NCI-H1930 (cell line): Measurements from ENCODE around the gene LIG4.
"Not testable (repeated sequence)": the region's sequence is repeated elsewhere in the genome, so short reads cannot be mapped to it uniquely, and the experiment has no call there.

Source experiments
- DNase-seq, 2 experiments: peaks; one replicate each; lab custom pipeline; 2025; lab: John Stamatoyannopoulos, UW

The LIG4 gene

DNA sequence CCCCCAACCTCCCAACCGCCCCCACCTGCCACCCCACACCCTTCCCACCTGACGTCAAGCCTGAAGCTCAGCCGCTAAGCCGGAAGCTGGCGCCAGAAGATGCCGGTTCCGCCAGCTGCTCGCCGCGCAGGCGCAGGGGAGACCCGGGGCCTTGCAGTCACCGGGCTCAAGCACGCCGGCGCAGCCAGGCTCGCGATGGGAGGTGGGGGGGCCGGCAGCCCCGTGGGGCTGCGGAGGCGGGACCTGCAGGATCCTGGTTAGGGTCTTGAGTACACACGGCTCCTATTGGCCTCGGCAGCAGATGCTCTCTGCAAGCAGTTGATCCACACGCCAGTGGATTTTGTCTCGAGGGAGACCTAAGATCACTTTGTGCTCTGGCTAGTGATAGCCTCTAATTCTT, at the start of gene LIG4:
LIG4 (minus strand) TSS at position 101 of the 400 bp plus-strand sequence. CDS start 4,268 bp downstream, outside the sequence.
- DNase-seq, result peak; percentile 98 to 99

DNA sequence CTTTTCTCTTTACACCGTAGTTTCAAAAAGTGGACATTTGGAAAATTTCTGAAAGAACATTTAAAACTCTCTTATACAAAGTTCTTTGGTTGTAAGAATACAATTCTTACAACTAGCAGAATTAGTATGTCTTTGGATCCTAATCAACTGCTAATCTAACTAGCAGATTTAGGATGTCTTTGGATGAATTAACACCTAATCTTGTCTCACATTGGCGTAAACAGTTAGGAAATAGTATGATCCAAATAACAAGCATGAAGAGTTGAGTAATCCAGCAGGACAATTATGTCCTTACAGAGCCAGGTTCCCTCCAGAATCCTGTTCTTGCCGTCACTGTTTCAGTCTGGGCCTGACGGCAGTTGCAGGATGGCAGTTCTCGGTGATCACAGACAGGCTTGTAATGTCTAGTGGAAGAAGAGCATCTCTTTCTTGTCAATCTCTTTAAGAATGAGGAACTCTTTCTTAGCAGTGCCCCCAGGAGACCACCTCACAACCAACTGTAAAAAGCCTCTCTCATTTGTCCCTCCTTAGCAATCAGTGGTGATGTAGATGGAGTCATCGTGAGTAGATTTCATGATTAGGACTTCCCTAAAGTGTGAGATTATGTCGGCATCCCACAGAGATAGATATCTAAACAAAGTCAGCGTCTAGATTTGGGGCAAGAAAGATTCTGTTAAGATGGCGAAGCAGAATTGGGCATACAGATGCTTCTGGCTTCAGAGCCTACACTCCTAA, 48.5 kb upstream of the LIG4 start:
- DNase-seq, result no peak

DNA sequence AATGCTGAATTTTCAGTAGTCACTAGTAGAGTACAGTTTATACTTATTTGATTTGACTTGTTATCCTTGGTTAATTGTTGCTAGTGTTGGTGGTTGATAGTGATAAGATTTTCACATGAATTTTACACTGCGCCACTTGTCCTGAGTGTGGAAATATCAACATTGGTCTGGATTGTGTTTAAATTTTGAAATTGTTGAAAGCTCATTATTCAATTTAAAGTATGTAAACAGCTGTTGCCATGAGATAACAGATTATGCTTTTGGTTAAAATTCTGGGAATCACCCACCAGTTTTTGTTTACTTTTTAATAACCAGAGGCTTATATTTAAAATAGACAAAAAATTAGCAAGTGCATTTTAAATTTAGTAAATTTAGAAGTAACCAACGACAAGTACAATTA, 41.9 kb upstream of the LIG4 start:
- DNase-seq, result peak in 1 of 2 experiments; percentile 67

DNA sequence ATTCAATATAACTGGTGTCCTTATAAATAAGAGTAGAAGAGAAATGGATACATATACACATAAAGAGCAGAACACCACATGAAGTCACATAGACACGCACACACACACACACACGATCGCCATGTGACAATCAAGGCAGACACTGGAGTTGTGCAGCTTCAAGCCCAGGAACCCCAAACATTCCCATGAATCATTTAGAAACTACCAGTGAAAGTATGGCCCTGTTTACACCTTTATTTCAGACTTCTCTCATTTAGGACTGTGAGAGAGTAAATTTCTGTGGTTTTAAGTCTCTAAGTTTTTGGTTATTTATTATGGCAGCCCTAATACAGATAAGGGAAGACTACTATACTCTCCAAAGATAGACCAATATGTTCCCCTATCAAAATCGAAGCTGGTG, 33.8 kb upstream of the LIG4 start:
- no peak for DNase-seq

DNA sequence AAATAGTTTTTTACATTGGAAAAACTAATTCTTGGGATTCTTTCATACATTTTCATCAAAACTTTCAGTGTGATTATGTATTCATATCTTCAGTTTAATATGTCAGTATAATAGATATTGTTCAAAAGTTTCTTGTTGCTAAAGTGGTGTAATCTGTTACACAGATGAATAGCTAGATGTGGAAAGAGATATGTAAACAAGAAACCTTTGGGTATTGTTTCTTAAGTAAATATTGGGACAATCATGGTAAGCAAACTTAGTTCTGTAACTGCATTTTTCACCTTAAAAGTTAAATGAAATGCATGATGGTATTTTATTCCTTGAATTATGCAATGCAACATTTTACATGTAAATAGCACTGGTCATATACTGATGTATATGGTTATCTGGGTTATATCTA, 15.0 kb upstream of the LIG4 start:
- DNase-seq, result no peak

DNA sequence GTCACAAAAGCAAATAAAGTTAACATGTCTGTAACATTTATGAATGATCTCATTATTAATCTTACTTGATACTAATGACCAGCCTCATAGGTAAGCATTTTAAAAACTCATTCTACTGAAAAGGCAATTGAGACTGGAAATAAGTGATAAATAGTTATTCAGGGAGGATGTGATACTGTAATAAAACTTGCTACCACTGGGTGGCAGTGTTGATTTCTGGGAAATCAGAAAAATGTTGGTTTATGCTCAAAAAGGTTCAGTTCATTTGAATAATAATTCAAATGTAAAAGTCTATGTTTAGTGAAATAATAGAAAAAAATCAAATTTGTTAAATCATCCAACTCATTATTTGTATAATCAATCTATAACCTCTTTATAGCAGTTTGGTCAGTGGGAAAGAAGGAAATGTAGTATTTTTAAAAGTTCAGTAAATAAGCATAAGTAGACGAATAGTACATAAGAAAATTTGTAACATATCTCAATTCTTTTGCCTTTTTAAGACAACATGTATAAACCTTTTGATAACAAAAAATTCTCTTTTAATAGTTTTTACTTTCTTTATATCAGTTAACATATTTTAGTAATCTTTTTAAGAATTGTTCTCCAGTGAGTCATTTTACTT, 12.4 kb upstream of the LIG4 start:
- peak; percentile 21 to 42 for DNase-seq

DNA sequence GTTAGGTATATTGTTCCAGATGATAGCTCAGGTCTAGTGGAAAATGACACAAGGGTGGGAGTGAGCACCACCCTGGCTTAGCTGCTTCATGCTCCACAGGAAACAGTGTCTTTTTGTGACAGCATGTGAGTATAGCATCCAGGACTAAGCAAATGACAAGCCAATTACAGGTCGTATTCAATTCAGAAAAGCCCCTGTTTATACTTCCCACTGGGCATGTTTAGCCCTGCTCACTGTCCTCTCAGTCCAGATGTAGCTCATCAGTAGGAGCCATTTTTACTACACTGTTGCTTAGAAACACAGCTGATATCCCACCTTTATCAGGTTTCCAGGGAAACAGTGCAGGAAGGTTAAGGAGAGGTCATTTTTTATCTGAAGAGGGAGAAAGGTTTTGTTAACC, 10.8 kb upstream of the LIG4 start:
- peak; percentile 95 to 99 for DNase-seq

DNA sequence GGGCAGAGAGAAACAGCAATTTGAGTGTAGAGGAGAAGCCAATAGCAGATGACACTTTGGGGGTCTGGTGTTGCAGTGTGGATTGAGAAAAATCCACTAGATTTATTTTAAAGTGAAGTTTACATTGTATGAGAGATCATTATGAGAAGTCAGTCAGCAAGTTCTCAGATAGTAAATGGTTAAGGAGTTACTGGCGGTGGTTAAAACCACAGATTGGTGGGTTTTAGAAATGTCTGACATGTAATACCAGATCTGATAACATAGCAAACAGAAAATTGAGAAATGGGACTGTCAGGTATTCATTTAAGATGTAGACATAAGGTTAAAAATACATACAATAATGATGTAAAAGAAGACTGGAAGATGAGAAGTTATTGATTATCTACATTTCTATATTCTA, 10.1 kb upstream of the LIG4 start:
- DNase-seq, result peak in 1 of 2 experiments; percentile 49

DNA sequence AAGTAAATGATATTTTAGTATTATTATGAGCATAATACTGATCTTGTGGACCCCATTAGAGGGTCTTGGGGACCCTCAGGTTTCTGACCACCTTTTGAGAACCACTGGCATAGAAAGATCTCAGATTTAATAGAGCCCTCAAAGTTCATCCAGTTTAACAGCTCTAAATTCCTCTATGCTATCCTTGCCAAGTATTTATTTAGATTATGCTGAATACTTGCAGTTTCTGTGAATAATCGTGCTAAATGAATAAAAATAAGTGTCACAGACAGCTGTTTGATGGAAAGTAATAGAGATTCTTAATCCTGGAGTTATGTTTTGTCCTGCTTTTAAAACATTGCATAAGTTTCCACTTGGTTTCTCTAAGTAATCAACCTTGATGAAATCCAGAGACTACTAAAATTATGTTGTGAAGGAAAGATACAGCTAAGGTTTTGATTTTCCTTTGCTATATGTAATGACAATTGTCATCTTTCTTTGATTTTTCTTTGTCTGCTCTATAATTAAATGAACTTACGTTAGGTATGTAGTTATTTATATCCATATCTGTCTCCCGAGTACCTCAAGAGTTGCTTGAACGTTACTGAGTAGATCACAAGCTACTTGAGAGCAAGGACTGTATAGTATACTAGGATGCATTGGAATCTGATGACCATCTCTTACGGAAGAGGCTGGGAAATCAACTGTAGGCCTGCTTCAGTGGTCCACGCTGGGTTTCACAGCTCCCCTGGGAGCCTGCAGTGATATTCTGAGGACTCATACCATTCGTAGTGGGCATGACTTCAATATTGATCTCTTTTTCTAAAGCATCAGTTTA, 8.6 kb upstream of the LIG4 start:
- no peak for DNase-seq

DNA sequence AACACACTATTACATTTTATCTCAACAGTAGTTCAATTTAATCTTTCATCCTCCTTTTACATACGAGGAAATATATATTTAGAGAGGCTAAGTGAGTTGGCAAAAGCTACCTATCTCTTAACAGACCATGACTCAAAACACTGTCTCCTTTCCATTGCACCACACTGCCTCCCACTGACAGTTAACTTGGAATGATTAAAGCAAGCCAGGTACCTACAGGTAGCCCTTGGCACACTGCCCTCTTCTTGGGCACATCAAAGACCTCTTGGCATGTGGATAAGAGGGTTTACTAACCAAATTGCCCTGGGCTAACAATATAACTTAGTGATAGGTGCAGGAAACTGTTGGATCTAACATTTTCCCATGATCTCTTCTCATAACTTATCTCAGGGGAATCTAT, 4.7 kb upstream of the LIG4 start:
- DNase-seq, result peak in 1 of 2 experiments; percentile 51

DNA sequence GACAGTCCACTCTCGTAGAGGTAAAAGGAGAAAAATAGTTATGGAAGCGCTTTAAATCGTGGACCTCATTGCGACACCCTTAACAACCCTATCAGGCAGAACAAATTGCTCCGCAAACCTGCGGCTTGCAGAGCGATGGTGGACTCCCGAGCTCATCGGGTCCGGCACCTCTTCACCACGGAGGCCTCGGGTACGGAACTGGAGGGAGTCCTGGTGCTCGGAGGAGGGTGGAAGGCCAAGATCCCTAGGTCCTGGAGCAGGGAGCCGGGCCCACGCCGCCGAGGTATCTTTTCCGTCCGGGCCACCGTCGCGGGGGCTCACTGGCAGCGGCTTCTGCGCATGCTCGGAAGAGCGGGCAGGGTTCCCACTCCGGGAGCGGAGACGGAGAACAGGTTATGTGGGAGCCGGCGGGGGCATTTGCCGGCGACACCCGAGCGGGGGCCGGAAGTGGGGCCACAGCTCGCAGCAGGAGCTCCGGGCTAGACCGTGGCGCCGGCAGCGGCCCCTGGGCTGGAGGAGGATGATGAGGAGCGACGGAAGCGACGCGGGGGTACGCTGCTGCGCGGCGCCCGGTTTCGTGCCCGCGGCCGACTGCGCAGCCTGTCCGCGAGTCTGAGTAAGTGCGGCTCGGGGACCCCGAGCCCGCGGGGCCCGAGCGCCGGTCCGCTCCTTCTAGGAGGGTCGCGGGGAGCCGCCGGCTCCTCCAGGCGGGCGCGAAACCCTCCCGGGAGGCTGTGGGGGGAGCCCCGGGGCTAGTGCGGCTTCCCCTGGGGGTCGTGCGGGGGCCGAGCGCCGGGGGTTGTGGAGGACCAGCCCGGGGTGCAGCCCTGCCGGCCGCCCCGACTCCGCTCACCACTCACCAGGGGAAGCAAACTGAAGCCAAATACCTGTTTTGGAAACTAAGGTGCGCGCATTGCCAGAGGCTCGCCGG, 3.0 kb upstream of the LIG4 start, which contains the start of gene ABHD13:
ABHD13 (plus strand) TSS at position 349 of the 931 bp plus-strand sequence. CDS start 10,827 bp downstream, outside the sequence.
- peak; percentile 97 for DNase-seq

DNA sequence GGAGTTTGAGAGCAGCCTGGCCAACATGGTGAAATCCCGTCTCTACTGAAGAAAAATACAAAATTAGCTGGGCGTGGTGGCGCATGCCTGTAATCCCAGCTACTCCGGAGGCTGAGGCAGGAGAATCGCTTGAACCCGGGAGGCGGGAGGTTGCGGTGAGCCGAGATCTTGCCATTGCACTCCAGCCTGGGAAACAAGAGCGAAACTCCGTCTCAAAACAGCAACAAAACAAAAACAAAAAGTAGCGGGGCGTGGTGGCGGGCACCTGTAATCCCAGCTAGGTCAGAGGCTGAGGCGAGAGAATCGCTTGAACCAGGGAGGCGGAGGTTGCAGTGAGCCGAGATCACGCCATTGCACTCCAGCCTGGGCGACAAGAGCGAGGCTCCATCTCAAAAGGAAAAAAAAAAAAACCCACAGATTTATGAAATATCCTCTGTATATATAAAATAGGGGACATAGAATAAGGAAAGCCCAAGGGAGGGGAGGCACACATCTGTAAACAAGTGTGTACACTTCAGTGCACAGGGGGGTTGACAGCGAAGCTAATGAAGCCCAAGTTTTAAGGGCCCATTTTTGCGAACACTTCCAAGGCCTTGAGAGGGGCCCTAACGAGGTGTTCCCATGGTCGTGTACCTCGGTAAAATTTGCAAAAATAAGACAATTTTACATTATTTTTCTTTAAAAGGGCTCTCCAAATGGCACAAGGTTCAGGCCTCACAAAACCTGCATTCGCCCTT, 2.1 kb upstream of the LIG4 start:
- DNase-seq, result not testable (repeated sequence)

DNA sequence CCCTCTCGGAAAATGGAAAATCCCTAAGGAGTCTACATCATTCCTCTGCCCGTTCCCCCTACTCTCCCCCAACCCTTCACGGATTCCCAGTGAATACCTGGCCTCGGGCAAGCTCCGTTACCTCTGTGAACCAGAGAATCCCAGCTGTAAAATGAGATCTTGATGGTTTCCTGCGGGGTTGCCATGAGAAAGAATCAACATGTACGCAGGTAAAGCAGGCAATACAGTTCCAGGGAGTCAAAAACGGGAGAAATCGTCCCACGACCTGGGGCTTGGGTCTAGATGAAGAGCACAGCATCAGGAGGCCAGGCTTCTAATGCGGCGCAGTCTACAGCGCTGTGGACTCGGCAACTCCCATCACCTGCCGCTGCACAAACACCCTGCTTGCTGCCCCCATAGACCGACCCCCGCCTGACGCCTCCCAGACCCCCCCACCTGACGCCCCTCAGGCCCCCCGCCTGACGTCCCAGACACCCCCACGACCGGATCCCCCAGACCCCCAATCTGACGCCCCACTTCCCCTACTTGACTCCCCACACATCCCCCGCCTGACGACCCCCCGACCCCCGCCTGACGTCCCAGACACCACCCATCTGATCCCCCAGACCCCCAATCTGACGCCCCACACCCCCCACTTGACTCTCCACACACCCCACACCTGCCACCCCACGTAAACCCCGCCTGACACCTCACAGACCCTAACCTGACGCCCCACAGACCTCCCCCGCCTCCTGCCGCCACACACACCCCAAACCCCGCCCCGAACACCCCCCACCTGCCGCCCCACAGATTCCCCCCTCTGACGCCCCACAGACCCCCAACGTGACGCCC, 680 bp downstream of the LIG4 start:
- DNase-seq, result peak; percentile 59 to 67

DNA sequence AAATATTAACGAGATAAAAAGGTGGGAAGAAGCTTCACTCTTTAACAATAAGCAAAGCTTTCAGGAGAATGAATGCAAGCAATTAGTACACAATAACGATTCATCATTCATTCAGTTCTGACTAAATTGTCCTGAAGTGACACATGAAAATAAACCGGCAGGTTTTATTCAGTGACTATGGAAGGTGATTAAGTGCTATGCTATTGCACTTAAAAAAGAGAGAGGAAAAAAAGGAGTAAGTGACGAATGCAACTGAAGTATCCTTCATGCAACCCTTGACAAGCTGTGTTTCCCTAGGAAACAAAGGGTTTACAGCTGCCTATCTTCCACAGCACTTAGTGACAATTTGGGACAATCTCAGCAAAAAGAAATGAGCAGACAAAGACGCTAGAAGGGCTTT, 1.4 kb downstream of the LIG4 start:
- peak in 1 of 2 experiments; percentile 46 for DNase-seq

DNA sequence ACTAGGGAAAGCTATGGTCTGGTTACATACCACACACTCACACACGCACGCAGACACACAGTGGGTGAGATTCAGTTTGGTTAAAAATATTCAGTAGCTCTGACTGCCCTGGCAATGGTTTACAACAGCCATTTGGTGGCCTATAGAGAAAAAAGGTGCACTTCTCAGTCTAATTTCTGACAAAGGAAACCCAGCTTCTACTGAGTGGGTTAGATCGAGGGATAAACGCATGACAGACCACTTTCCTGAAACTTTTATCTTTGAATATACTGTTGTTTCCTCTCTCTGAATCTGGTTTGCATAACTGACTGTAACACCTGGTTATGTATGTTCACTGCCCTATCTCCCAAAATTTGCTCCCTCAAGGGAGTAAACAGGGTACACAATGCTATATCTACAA, 2.5 kb downstream of the LIG4 start:
- DNase-seq, result no peak

DNA sequence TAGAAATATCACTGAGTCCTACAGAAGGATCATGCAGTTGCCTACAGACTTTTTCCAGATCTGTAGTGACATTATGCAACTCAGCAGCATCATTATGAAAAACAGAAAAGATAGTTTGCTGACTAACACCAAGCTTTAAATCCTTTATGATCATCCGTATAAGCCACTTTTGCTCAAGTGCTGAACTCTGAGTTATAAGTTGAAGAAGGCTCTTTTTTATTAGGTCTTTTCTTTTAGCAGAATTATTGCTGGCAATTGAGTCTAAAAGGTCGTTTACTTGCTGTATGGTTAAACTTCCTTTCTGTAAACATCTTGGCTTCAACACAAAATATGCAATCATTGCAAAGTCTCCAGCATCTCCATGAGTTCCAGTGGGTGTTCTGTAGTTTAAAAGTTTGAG, 4.8 kb downstream of the LIG4 start:
- DNase-seq, result no peak

DNA sequence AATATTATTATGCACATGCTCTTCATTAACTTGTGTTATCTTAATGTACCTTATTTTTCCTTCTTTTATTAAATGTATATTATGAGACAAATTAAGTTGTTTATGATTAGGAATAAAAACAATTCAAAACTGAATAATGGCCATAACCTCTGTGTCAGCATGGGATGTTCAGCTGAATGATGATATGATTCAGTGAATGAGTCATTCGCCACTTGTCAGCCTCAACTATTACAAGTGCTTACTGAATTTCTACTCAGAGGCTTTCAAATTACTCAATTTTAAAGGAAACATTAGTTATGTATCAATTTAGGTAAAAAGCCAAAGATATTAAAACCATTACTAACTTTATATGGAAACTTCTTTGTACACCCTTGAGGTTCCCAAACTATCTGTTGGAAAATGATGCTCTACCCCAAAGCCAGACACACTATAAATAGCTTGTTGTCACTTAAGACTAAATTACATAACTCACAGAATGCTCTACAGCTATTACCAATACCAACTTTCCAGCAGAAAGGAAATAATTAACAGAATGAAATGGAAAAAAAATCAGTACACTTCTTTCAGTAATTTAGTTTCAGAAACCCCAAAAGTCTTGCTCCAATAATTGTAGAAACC, 14.4 kb downstream of the LIG4 start:
- no peak for DNase-seq

DNA sequence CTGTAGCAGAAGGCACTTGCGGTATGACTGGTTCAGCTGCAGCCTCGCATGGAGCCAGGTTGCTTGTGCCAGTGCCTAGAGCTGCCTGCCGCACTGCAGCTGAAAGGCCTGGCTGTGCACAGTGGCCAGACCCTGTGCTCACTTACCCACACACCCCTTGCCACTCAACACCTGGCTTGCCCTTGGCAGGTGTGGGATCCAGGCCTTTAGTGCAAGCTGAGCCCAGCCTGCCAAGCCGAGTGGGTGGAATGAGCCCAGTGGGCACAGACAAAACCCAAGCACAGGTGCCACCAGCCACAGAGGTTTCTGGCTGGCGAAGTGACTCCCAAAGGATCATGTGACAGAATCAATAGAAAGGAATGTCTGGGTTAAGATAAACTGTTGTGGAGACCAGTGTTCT, 19.5 kb downstream of the LIG4 start:
- no peak for DNase-seq

DNA sequence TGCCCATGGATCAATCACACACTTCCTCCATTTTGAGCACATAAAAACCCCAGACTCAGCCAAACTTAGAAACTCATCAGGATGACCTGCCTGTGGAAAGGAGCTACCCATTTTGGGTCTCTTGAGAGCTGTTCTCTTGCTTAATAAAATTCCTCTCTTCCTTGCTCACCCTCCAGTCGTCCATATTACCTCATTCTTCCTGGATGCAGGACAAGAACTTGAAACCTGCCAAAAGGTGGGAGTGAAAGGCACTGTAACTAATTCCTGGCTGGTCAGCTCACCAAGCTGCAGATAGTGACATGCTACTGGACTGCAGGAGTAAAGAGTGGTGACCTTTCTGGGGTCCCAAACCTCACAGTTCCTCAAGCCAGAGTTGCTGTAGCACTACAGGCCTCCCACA, 20.2 kb downstream of the LIG4 start:
- no peak for DNase-seq
